GM03348 (cell line): ENCODE results near the gene NTPCR.
"Not testable (repeated sequence)": the region's sequence is repeated elsewhere in the genome, so short reads cannot be mapped to it uniquely, and the experiment has no call there.

Experiments used
- DNase-seq: peaks from one replicate; pipeline ENCODE4 v3.0.0; 2012; ENCODE audit warnings: low spot score

NTPCR gene

DNA sequence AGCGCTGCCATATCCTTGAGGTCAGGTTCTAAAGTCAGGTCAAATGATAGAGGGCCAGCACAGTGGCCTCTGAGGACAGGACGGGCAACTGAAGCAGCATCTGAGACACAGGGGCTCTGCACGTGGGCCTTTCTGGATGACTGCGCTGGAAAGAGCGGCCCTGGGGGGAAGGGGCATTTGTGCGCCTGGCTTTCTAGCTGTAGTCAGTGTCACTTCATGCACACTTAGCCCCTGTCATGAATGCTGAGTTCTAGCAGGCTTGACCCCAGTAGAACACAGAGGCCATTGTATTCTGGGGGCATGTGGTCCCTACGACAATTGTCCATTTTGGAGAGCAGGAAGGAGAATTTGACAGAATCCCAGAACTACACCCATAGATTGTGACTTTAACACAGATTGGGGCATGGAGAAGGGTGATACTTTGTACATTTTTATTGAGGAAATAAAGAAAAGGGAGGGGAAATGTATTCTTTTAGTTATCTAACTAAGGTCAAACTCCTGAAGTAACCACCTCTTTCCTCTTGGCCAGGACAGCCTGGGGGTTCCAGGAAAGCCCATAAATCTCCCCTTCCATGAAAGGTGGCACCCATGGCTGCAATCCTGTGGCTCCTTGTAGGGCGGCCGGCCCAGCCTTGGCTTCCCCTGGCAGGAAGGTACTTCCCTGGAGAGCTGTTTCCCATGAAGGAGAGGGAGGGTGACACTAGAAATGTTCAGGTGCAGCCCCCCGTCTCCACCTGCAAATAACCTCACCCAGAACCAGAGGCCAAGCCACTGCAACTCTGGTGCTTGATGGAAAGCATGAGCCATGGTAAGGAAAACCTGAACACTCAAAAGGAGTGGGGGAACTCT is 34.4 kb downstream of the NTPCR start:
- no peak for DNase-seq

DNA sequence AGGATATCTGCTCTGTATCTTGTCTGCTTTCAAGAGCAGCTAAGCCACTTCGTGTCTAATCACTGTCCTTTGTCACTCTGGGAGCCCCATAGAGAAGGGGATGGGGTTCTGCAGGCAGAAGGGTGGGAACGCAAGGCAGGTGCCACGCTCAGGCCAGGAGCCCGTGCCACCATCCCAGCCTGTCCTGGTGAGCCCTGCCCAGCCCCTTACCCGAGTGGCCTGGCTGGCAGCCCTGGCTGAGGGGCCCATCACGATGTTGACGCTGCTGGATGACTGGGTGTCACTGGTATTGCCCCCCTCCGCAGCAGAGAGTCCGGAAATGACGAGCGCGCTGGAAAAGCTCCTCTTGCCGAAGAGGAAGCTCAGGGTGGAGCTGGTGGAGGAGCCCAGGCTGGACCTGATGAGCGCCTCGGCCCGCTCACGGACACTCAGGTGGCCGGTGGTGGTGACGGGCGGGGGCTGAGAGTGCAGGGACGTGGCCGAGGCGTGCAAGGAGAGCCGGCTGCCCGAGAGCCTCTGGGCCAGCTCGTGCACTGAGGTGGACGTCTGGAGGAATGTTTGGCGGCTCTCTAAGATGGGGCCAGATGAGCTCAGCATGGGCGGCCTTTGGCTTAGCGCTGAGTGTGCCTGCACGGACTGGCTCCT is 35.6 kb downstream of the NTPCR start:
- DNase-seq = no peak

DNA sequence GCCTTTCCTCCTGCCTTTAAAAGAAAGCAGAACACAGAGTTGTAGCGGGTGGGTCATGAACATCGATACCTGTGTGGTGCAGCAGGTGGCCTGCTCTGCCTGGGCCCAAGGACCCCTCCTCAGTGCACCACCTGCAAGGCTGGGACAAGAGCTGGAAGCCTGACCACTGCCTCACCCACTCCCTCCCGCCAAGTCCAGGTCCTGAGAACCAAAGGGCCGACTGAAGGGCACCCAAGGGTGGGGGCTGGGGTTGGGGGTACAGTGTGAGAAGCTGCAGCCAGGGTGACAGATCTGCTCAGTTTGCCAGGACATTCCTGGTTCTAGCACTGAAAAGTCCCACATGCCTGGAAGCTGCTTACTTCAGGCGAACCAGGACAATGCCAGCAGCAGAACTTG is 36.1 kb downstream of the NTPCR start:
- no peak for DNase-seq

DNA sequence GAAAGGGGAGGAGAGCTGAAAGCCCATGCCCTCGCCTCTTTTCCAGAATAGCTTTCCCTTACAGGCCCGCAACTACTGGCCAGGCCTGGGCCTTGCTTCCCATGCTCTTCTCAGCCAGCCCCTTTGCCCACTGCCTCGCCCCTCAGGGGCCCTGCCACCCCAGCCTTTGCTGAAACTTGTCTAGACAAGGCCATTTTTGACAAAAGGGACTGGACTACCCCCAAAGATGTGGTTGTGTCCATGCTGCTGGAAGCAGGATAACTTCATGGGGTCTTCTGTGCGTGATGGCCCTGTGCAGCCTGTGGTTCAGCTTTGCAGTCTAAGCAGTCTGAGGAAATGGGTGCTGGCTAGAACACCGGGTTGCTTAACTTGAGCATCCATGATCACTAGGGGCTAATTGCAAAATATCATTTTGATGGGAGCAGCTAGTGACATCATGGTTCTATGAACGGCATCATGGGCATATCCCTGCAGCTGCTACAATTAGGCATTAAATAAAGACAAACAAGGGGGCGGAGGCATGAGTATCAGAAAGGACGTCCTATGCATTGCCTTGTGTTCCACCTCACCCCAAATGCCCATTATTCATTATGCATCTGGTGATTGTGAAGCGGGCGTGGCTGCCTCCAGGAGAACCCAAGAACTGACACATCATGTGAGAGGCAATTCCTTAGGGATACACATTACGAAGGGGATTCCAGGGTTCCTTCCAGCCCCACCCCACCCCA is 36.8 kb downstream of the NTPCR start:
- no peak for DNase-seq

DNA sequence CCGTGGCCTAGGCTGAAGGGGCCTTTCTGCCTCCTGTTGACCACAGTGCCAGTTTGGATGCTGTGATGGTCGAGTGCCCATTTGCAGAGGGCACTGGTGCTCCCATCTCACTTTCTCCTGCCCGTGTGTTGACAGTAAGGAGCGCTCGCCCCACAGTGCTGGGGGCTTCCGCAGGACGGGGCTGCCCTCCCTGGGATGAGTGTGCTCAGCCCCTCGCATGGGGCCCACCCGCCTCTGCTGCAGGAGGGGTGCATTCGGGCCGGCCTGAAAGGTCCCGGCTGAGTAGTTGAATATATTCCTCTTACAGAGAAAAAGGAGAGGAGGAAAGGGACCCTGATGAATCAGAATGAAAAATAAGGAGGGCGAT is 37.3 kb downstream of the NTPCR start:
- DNase-seq = no peak

DNA sequence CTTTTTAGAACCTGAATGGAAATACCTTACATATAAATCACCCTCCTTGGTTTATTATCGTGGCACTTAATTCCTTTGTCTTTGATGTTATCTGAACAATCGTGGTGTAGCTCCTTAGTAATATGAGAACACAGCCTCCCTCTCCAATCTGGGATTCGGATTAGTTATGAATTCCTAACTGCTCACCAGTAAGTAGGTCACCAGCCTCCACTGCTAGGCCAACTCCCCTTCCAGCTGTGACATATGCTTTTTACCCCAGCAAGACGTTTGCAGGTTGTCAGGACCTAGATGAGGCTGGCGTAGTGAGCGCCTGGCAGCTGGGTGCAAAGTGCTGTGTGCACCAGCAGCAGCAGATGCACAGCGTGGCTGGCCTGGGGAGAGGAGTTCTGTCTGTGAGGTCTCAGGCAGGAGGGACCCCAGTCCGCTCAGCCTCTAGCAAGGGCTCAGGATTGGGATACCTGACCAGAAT is 38.2 kb downstream of the NTPCR start:
- DNase-seq = peak; percentile 57

DNA sequence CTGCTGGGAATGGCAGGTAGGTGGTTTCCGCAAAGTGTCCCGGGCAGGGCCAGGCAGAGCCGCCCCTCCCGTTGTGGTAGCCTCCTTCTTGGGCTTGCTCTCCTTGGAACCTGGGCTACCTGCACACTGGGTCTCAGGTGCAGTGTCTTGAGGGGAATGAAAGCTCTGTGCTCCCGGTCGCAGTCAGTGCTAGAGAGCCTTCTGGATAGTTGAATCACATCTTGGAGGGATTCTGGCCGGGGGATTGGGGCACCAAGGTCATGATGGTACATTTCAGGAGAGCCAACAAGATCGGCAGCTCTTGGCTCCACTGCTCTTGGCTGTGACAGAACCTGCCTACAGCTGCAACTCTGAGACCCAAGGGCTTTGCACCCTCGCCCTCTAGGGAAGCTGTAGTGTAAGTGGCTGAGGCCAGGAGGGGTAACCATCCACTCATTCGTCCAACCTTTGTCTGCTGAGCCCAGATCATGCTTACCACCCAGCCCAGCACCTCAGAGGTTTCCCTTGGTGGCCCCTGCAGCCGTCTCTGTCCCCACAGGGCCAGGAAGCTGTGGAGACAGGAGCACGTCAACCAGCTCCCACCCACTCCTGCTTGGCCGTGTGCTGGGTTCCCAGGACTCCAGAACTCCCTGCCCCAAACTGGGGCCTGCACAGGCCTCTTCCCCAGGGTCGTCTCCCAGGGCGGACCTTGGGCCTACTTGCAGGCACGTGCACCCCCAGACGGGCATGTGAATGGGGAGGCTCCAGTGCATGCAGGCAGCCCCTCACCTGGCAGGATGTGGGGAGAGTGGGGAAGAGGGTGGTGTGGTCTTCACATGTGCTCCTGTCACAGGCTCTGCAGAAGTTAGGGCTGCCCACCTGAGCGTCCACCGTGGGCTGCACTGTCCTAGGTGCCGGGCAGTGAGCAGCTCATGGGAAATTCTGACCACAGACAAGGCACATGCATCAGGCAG is 40.0 kb downstream of the NTPCR start:
- DNase-seq = no peak

DNA sequence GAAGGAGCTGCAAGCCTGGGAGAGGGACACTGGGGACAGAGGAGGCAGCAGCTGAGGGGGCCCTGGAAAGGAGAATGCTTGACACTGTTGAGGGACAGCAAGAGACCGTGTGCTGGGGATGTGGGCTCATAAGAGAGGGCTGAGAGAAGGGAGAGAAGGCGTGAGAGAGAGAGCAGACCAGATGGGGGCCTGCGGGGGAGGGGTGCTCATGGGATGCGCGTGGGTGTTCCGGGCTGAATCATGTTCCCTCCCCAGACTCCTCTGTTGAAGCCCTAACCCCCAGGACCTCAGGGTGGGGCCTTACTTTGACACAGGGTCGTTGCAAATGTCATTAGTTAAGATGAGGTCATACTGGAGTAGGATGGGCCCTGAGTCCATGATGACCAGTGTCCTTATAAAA is 40.8 kb downstream of the NTPCR start:
- no peak for DNase-seq

DNA sequence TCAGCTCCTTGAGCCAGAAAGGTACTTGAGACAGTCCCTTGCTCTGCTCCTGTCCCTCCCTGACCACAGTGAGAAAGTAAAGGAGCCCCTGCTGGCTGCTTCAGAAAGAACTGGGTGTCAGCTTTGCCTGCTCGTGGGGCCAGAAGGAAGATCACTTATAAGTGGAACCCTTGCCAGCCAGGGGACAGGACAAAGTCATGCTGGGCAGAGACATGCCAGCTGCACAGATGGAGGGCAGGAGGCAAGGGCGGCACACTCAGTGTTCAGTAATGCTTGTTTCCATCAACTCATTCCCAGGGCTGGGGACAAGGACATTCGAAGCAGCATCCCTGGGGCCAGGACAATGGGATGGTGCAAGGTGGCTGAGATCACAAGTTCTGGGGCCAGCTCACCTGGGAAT is 41.8 kb downstream of the NTPCR start:
- DNase-seq = no peak

DNA sequence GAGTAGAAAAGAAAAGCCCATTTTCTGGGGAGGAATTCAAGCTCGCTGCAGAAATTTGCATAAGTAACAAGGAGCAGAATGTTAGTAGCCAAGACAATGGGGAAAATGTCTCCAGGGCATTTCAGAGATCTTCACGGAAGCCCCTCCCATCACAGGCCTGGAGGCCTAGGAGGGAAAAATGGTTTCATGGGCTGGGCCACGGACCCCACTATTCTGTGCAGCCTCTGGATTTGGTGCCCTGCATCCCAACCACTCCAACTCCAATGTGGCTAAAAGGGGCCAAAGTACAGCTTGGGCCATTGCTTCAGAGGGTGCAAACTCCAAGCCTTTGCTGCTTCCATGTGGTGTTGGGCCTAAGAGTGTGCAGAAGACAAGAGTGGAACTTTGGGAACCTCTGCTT is 43.1 kb downstream of the NTPCR start:
- DNase-seq = no peak

DNA sequence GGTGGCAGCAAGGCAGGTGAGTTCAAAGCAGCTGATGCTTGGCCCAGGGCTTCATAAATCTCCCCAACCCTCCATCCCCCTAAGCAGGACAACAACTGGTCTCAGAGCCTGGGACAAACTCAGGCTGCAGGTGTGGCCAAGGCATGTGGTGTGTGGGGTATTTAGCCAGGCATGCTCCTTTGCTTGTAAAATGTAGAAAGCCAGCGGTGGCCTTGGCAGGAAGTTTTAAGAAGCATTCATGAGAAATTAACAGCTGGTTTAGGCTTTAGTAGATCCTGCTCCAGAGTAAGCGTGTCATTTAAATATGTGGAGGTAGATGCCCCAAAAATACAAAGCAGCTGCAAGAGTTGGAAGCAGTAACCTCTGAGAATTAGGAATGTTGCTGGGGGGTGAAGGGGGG is 44.8 kb downstream of the NTPCR start:
- DNase-seq = no peak

DNA sequence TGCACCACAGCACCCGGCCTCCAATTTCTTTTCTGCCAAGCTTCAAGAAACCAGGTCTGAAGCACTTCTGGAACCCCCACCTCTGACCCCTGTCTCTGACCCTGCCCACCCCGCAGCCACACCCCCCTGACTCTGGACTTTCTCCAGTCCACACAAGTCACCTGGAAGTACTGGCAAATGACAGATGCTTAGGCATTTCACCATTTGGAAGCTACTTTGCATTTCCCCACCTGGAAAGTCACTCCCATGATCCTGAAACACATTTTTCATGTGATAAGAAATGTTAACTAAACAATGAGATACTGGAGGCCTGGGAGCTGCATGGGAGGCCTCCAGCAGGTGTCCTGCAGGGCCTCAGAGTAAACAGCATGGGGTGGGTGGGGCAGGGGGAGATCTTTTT is 45.7 kb downstream of the NTPCR start:
- DNase-seq = no peak

DNA sequence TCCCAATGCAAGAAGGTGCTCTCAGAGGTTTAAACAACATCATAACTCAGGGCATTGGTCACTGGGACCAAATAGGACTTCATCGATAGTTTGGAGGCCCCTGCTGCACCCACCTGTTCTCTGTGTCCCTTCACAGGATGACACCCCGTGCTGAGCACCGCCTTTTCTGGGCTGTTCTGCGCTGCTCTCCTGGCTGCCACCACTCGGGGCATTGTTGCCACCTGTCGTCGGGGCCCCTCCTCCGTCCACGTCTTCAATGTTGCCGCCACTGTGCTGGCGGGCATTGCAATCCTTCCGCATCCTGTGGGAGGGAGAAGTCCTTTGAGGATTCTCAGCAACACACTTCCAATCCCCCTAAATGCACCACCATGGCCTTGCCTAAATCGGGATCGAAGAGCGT is 47.7 kb downstream of the NTPCR start:
- DNase-seq = no peak

DNA sequence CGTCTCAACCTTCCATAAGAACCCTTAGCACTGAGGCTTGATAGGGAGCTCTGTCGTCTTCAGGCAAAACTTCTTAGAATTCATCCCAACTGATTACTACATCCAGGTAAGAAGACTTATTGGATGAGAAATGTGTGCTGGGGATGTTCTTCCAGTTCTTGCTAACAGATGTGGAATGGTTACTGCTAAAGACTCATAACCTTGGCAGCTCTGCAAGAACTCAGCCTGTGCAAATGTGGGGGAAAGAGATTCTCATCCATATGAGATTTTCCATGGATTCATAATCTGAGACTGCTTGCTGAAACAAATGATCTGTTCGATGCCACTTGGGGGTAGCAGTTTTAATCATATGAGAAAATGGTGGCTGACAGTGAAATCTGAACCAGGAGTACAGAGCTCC is 48.2 kb downstream of the NTPCR start:
- DNase-seq = peak; percentile 23

DNA sequence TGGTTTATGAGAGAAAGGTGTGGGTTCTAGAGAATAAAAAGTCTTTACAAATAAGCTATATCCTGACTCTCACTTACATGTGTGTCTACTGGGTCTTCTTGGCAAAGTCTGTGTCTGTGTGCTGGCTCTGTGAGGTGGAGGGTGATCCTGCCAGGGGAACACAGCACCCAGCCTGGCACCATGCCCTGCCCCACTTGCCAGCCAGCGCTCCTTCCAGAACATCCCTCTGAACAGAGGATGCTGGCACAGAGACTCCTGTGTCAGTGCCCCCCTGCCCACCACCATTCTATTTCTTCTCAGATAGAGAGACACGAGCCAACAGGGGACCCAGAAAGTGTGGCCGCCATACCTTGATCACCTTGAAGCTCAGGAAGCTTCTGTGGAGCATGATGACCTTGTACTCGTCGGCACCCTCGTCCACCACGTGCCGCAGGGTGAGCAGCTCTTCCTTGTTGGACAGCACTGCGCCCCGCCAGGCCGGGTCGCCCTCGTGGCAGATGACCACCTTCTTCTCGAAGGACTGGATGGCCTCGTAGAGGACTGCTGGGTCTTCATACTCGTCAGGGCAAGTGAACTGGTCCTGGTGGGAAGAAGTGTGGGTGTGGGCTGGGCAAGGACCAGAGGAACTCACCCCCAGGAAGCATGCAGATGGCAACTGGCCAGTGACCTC is 49.7 kb downstream of the NTPCR start:
- no peak for DNase-seq

DNA sequence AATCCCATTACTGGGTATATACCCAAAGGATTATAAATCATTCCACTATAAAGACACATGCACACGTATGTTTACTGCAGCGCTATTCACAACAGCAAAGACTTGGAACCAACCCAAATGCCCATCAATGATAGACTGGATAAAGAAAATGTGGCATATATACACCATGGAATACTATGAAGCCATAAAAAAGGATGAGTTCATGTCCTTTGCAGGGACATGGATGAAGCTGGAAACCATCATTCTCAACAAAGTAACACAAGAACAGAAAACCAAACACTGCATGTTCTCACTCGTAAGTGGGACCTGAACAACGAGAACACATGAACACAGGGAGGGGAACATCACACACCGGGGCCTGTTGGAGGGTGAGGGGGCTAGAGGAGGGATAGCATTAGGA is 53.2 kb downstream of the NTPCR start:
- not testable (repeated sequence) for DNase-seq

DNA sequence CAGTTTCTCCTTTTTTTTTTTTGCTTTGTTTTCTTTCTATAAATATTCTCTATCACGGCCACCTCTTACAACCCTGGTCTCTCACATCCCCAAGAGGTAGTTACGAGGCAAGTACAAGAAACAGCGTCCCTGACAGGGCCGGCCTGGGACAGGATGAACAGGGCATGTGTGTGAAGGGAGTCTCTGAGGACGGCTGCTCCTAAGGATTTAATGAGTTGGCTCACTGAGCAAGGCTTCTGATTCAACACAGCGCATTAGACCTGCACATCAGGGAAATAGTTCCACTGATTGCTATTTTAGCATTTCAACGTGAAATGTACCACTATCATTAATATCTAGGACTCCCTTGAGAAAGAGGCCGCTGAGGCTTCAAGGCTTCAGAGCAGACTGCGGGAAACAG is 54.0 kb downstream of the NTPCR start:
- DNase-seq = no peak

DNA sequence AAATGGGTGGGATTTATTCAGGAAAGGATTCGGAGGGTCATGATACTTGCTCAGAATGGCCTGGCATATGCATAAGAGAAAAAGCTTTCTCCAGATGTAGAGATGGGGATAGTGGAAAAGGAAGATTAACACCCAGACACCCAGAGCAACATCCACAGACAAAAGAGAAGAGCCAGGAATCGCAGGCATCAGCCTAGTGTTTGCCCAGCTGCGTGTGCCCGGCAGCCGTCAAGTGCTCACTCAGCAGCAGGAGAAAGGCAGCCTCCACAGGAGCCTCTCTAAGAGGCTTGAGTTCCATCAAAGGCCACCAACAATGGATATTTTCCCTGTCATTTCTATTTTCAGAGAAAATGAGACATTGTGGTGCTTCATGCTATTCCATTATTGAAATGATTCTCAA is 54.7 kb downstream of the NTPCR start:
- DNase-seq = no peak

DNA sequence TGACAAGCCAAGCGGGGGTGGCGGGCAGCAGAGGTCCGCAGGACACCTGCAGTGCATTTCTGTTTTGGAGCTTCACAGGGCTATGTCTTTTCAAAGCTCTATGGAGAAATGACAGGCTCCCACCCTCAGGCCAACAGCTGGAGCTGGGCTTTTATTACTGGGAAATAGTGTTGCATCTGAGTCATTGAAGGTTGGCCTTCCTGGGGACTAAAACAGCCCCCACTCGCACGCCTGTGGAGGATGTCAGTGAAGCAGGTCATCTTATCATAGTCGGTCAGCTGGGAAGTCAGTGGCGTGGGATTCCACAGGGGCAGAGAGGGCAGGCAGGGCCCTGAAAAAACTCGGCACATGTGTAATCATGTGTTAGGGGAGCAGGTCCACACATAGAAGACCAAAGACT is 55.3 kb downstream of the NTPCR start:
- DNase-seq = no peak

DNA sequence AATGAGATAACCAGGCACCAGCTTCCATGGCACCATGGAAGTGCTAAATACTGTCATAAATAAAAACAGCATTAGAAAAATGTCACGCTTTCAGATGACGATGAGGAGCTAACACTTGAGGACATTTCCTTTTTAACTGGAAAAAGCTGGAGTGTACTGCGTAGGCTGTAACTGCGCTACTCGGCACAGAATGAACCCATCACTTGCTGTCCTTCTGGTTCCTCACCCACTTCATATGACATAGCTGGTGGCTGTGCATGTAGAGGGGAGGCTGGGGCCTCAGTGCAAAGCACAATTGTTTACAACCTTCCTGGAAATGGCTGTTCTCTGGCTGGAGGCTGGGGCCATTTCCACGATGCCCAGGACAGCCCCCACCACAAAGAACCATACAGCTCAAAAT is 55.7 kb downstream of the NTPCR start:
- DNase-seq = no peak

DNA sequence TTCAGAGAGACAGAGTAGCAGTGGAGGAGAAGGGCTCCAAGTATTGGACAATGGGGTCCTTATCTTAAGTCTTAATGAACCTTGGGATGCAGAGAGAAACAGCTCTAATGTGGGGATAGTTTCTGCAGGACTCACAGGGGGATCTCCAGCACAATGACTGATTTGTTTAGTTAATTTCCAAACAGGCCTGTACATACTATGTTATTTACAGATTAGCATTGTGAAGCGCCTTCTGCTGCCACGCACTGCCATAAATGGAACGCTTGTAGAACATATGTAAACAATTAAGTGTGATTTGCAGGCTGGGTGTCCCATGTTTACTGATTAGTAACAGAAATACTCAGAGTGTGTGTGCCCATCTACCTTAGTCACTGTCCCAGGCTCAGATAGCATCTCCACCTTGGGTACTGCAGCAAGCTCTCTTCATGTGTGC is 56.1 kb downstream of the NTPCR start:
- no peak for DNase-seq
